Left forelimb (tissue), 1 donor: ENCODE data around the gene PDGFRB.

ENCODE experiments used
- DNase-seq: peaks from one replicate; pipeline ENCODE4 v3.0.0-alpha.2; 2018; ENCODE audit warnings: low spot score

The PDGFRB gene

GRCh38 chr5:150065886-150066285 is 89.8 kb downstream of the PDGFRB start:
- DNase-seq, result no peak

GRCh38 chr5:150065346-150065745 is 90.3 kb downstream of the PDGFRB start:
- no peak for DNase-seq

GRCh38 chr5:150064681-150065220 is 90.9 kb downstream of the PDGFRB start:
- no peak for DNase-seq
